ENCODE results near the gene FAM110D. TPM values are rescaled to one million over a fixed set of nuclear protein-coding genes. Genes with fewer than 3 reads are reported as not detected.

The FAM110D gene
- total RNA-seq, 4 donors from 2014 or later: 0.57 to 9.1 (median 3.2) TPM

GRCh38 chr1:26112407-26112775 is 46.5 kb upstream of the FAM110D start:
- peak overlapping the region; percentile 99 for H3K4me3 ChIP-seq (ENCODE audit: low read depth, poor library complexity, severe bottlenecking)
- TF ChIP-seq, protein P1, sequence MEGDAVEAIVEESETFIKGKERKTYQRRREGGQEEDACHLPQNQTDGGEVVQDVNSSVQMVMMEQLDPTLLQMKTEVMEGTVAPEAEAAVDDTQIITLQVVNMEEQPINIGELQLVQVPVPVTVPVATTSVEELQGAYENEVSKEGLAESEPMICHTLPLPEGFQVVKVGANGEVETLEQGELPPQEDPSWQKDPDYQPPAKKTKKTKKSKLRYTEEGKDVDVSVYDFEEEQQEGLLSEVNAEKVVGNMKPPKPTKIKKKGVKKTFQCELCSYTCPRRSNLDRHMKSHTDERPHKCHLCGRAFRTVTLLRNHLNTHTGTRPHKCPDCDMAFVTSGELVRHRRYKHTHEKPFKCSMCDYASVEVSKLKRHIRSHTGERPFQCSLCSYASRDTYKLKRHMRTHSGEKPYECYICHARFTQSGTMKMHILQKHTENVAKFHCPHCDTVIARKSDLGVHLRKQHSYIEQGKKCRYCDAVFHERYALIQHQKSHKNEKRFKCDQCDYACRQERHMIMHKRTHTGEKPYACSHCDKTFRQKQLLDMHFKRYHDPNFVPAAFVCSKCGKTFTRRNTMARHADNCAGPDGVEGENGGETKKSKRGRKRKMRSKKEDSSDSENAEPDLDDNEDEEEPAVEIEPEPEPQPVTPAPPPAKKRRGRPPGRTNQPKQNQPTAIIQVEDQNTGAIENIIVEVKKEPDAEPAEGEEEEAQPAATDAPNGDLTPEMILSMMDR (IDR thresholded peaks at IDR 0.05): no peak
- no peak for TF ChIP-seq POLR2A (IDR thresholded peaks at IDR 0.05)
- intact Hi-C loops (cut with DNase I; ENCODE audit: low total_unique reads): no loop called here
- 1% methylated on average over 7 to 9 of the region's 9 CpGs for WGBS, 2 donors
- no peak for DNase-seq (ENCODE audit: low spot score in 2 of 2)

DNA sequence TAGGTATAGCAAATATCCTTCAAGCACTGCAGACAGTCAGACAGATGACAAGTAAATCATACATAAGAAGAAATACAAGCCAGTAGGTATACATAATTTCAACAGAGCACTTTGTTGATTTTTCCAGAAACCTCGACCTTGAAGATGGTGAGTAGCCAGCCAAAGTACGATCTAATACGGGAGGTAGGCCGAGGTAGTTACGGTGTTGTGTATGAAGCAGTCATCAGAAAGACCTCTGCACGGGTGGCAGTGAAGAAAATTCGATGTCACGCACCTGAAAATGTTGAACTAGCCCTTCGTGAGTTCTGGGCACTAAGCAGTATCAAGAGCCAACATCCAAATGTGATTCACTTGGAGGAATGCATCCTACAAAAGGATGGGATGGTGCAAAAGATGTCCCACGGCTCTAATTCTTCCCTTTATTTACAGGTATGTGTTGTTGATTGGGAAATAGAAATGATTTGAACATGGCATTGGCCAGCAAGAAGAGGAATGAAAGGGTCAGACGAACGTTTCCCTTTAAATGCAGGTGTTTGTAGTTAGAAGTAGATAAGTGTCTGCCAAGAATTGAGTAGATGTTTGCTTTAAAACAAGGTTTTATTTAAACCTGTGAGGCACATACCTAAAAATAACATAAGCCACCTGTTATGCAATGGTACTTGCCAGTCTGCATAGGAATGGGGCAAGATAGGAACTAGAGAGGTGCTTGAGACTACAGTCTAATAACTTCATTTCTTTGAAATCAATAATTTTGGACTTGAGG is 44.5 kb upstream of the FAM110D start:
- intact Hi-C loops (cut with DNase I; ENCODE audit: low total_unique reads): no loop called here
- H3K4me3 ChIP-seq (ENCODE audit: low read depth, poor library complexity, severe bottlenecking): no peak overlapping the region
- no peak for DNase-seq (ENCODE audit: low spot score in 2 of 2)
- no peak for TF ChIP-seq POLR2A (IDR thresholded peaks at IDR 0.05)
- TF ChIP-seq, protein P1 (IDR thresholded peaks at IDR 0.05): no peak
- 81 to 86% methylated on average over 12 of the region's 12 CpGs for WGBS, 2 donors

DNA sequence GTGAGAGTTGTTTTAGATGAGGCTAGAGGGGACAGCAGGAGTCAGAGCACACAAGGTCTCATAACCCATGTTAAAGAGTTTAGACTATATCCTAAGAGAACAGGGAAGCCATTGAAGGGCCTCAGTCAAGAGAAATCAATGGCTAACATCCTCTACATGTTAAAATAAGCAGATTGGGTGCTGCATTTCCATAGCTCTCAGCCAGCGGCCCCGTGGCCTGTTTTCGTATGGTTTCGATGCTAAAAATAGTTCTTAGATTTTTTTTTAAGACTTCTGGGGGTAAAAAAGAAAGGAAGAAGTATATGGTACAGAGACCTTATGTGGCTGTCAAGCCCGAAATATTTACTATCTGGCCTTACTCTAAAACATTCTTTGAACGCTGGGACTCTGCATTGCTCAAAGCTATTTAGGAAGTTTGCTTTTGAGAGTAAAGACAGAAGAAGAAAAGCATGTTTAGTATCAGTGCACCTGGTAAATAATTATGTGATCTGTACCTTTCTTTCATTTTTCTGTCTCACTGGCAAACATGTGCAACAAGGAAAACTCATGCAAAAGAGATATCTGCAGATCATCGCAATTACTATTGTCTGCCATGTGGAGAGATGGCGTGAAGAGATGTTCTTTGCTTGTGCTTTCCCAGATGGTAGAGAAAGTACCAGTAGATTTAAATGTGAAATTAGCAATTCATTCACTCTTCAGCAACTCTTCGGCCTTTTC is 38.8 kb upstream of the FAM110D start:
- DNase-seq (ENCODE audit: low spot score in 2 of 2): no peak
- TF ChIP-seq POLR2A (IDR thresholded peaks at IDR 0.05): no peak
- TF ChIP-seq, protein P1 (IDR thresholded peaks at IDR 0.05): no peak
- 69 to 71% methylated on average over 9 of the region's 9 CpGs for WGBS, 2 donors
- intact Hi-C loops (cut with DNase I; ENCODE audit: low total_unique reads): no loop called here
- H3K4me3 ChIP-seq (ENCODE audit: low read depth, poor library complexity, severe bottlenecking): no peak overlapping the region

DNA sequence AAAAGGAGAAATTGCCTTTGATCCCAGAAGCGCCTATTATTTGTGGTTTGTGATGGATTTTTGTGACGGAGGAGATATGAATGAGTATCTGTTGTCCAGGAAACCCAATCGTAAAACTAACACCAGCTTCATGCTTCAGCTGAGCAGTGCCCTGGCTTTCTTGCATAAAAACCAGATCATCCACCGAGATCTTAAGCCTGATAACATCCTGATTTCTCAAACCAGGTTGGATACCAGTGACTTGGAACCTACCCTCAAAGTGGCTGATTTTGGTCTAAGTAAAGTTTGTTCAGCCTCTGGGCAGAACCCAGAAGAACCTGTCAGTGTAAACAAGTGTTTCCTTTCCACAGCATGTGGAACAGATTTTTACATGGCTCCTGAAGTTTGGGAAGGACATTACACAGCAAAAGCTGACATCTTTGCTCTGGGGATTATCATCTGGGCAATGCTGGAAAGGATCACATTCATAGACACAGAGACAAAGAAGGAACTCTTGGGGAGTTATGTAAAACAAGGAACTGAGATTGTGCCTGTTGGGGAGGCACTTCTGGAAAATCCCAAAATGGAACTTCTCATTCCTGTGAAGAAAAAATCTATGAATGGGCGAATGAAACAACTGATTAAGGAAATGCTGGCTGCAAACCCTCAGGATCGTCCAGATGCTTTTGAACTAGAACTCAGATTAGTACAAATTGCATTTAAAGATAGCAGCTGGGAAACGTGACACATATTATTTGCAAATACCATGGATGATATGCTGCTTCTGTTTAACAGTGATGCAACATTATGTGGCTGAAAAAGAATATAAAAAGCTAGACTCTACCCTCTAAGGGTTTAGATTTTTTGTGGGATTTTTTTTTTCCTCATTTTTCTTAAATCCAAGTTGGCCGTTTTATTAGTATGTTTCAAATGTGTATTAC is 36.8 kb upstream of the FAM110D start:
- no peak for DNase-seq (ENCODE audit: low spot score in 2 of 2)
- H3K4me3 ChIP-seq (ENCODE audit: low read depth, poor library complexity, severe bottlenecking): no peak overlapping the region
- intact Hi-C loops (cut with DNase I; ENCODE audit: low total_unique reads): no loop called here
- TF ChIP-seq POLR2A (IDR thresholded peaks at IDR 0.05): no peak
- TF ChIP-seq, protein P1 (IDR thresholded peaks at IDR 0.05): no peak
- WGBS, 2 donors: 54 to 59% methylated on average over 8 of the region's 8 CpGs

DNA sequence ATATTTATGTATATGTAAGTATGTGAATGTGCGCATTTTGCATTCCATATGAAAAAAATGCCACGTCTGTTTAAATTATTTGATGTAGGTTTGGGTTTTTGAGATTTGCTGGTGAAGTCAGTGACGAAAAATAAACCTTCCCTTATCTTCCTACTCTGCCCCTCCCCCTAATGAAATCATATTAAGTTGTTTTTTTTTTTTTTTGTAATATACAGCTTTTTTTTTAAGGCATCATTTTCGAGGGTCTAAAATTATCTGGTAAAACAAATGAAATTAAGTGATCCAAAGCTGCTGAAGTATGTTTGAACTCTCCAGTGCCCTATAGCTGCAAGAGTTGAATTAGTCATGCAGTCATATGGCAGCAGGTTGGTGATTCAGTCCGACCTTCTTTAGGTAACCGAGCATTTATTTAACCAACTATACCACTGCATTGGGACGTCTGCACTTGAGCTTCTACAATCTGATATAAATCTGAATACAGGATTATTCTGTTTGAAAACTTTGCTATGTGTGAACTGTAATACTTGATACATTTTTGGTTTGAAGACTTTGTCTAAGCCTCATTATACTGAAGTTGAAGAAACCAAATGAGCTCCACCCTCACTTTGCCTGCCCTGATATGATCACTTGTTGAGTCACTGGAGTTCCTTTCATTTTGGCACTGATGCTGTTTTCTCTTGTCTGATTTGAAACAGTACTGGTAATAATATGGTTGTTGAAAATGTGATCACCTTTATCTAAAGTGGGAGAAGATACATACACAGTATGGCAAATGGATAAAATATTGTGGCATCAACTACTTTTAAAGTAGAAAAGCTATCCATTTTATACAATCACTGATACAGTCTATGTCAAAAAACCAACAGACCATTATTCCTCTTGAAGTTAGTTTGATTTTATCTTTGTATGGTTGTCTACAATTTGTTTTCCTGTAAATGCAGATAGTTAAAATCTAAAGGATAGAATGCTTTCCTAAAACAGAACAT is 35.6 kb upstream of the FAM110D start:
- intact Hi-C loops (cut with DNase I; ENCODE audit: low total_unique reads): no loop called here
- TF ChIP-seq POLR2A (IDR thresholded peaks at IDR 0.05): no peak
- TF ChIP-seq, protein P1 (IDR thresholded peaks at IDR 0.05): no peak
- DNase-seq (ENCODE audit: low spot score in 2 of 2): no peak
- WGBS, 2 donors: 64 to 72% methylated on average over 7 of the region's 7 CpGs
- H3K4me3 ChIP-seq (ENCODE audit: low read depth, poor library complexity, severe bottlenecking): no peak overlapping the region

All from lower leg skin (tissue), 4 donors.